ENCODE data around the gene UPF3A.

DNA sequence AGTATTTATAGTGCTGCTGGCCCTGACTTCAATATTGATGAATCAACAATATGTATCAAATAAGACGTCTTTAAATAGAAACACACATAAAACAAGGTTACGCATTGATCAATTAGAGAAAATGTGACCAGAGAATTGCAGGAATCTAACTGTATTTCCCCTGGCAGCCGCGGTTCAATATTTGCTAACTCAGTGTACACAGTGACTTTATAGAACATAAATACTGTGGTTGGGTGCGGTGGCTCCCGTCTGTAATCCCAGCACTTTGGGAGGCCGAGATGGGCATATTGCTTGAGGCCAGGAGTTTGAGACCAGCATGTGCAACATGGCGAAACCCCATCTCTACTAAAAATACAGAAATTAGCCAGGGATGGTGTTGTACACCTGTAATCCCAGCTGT lies 22.8 kb upstream of the UPF3A start:
- TF ChIP-seq MAX (IDR thresholded peaks at IDR 0.05), result no peak
- TF ChIP-seq CEBPB (IDR thresholded peaks at IDR 0.05), result no peak
- TF ChIP-seq RAD21 (IDR thresholded peaks at IDR 0.05; ENCODE audit: low read depth), result no peak
- TF ChIP-seq, protein P1, sequence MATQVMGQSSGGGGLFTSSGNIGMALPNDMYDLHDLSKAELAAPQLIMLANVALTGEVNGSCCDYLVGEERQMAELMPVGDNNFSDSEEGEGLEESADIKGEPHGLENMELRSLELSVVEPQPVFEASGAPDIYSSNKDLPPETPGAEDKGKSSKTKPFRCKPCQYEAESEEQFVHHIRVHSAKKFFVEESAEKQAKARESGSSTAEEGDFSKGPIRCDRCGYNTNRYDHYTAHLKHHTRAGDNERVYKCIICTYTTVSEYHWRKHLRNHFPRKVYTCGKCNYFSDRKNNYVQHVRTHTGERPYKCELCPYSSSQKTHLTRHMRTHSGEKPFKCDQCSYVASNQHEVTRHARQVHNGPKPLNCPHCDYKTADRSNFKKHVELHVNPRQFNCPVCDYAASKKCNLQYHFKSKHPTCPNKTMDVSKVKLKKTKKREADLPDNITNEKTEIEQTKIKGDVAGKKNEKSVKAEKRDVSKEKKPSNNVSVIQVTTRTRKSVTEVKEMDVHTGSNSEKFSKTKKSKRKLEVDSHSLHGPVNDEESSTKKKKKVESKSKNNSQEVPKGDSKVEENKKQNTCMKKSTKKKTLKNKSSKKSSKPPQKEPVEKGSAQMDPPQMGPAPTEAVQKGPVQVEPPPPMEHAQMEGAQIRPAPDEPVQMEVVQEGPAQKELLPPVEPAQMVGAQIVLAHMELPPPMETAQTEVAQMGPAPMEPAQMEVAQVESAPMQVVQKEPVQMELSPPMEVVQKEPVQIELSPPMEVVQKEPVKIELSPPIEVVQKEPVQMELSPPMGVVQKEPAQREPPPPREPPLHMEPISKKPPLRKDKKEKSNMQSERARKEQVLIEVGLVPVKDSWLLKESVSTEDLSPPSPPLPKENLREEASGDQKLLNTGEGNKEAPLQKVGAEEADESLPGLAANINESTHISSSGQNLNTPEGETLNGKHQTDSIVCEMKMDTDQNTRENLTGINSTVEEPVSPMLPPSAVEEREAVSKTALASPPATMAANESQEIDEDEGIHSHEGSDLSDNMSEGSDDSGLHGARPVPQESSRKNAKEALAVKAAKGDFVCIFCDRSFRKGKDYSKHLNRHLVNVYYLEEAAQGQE (IDR thresholded peaks at IDR 0.05; ENCODE audit: low read depth), result no peak
- TF ChIP-seq TEAD4 (IDR thresholded peaks at IDR 0.05), result no peak
- no peak for TF ChIP-seq EP300 (IDR thresholded peaks at IDR 0.05; ENCODE audit: borderline replicate concordance)
- TF ChIP-seq YY1 (IDR thresholded peaks at IDR 0.05; ENCODE audit: low read depth), result no peak
- TF ChIP-seq TAF1 (IDR thresholded peaks at IDR 0.05; ENCODE audit: low read depth), result no peak
- no peak for TF ChIP-seq NFIC (IDR thresholded peaks at IDR 0.05)
- no peak for TF ChIP-seq EGR1 (IDR thresholded peaks at IDR 0.05)
- TF ChIP-seq ZBTB7A (IDR thresholded peaks at IDR 0.05; ENCODE audit: low read depth), result no peak
- no peak for TF ChIP-seq FOXM1 (IDR thresholded peaks at IDR 0.05; ENCODE audit: borderline replicate concordance, low read depth)
- no peak for TF ChIP-seq USF1 (IDR thresholded peaks at IDR 0.05)
- TF ChIP-seq CREB1 (IDR thresholded peaks at IDR 0.05; ENCODE audit: low read depth), result no peak
